H9 (cell line): Measurements from ENCODE around the gene TP53TG5. TPM values are rescaled to one million over a fixed set of nuclear protein-coding genes. Genes with fewer than 3 reads are reported as not detected.

ENCODE experiments used
- DNase-seq: peaks from one replicate; pipeline ENCODE4 v3.0.0-alpha.2; 2017
- H2AFZ ChIP-seq: one replicate; pipeline ENCODE4 v1.6.1; 2013; ENCODE audit warnings: mild to moderate bottlenecking, low read length, control low read depth, moderate library complexity
- H2AK5ac ChIP-seq: 2 replicates; pipeline ENCODE4 v1.6.1; 2013; ENCODE audit warnings: low read length, control low read depth, mixed read lengths; ENCODE audit not compliant: insufficient read length
- H2BK120ac ChIP-seq: one replicate; pipeline ENCODE4 v1.6.1; 2013; ENCODE audit warnings: low read depth, mild to moderate bottlenecking, low read length, control low read depth, inconsistent platforms; ENCODE audit not compliant: poor library complexity, severe bottlenecking
- H2BK12ac ChIP-seq: 2 replicates; pipeline ENCODE4 v1.6.1; 2013; ENCODE audit warnings: low read length, control low read depth, mixed read lengths, low read depth; ENCODE audit not compliant: insufficient read length
- H2BK15ac ChIP-seq: 2 replicates; pipeline ENCODE4 v1.6.1; 2013; ENCODE audit warnings: low read depth, low read length, control low read depth
- H2BK20ac ChIP-seq: one replicate; pipeline ENCODE4 v1.6.1; 2013; ENCODE audit warnings: low read depth, mild to moderate bottlenecking, low read length, control low read depth, inconsistent platforms; ENCODE audit not compliant: poor library complexity, severe bottlenecking
- H2BK5ac ChIP-seq: 2 replicates; pipeline ENCODE4 v1.6.1; 2013; ENCODE audit warnings: low read length, control low read depth, mixed read lengths; ENCODE audit not compliant: insufficient read length
- H3K14ac ChIP-seq: 2 replicates; pipeline ENCODE4 v1.6.1; 2013; ENCODE audit warnings: low read length, control low read depth; ENCODE audit not compliant: insufficient read depth
- H3K18ac ChIP-seq: 2 replicates; pipeline ENCODE4 v1.6.1; 2013; ENCODE audit warnings: low read depth, mild to moderate bottlenecking, mixed read lengths, low read length, control low read depth; ENCODE audit not compliant: insufficient read length
- H3K23ac ChIP-seq: 2 replicates; pipeline ENCODE4 v1.6.1; 2013; ENCODE audit warnings: low read length, control low read depth, mixed read lengths, low read depth; ENCODE audit not compliant: insufficient read length
- H3K23me2 ChIP-seq: 2 replicates; pipeline ENCODE4 v1.6.1; 2013; ENCODE audit warnings: low read depth, mild to moderate bottlenecking, mixed read lengths, low read length, control low read depth; ENCODE audit not compliant: insufficient read length, poor library complexity, severe bottlenecking
- H3K27ac ChIP-seq: 2 replicates; pipeline ENCODE4 v1.5.1; 2013; ENCODE audit warnings: low read length, control low read depth, mixed read lengths, low read depth; ENCODE audit not compliant: insufficient read length
- H3K27me3 ChIP-seq: 2 replicates; pipeline ENCODE4 v1.6.1; 2013; ENCODE audit warnings: low read length, control low read depth, inconsistent platforms; ENCODE audit not compliant: insufficient read depth
- H3K4ac ChIP-seq: 2 replicates; pipeline ENCODE4 v1.6.1; 2013; ENCODE audit warnings: low read depth, mild to moderate bottlenecking, control low read depth, inconsistent platforms, low read length, moderate library complexity
- H3K4me1 ChIP-seq: 2 replicates; pipeline ENCODE4 v1.6.1; 2013; ENCODE audit warnings: low read length, control low read depth, inconsistent platforms; ENCODE audit not compliant: insufficient read depth
- H3K4me2 ChIP-seq: 2 replicates; pipeline ENCODE4 v1.6.1; 2013; ENCODE audit warnings: low read length, control low read depth, mixed read lengths; ENCODE audit not compliant: insufficient read length, insufficient read depth
- H3K56ac ChIP-seq: 2 replicates; pipeline ENCODE4 v1.6.1; 2013; ENCODE audit warnings: low read depth, mild to moderate bottlenecking, mixed read lengths, low read length, control low read depth; ENCODE audit not compliant: insufficient read length
- H3K79me1 ChIP-seq: 2 replicates; pipeline ENCODE4 v1.6.1; 2013; ENCODE audit warnings: low read depth, mild to moderate bottlenecking, moderate library complexity, low read length, control low read depth, inconsistent platforms; ENCODE audit not compliant: insufficient read depth, poor library complexity, severe bottlenecking
- H3K79me2 ChIP-seq: 2 replicates; pipeline ENCODE4 v1.6.1; 2013; ENCODE audit warnings: low read length, control low read depth, inconsistent platforms; ENCODE audit not compliant: insufficient read depth
- H3K9ac ChIP-seq: 2 replicates; pipeline ENCODE4 v1.6.1; 2013; ENCODE audit warnings: low read length, control low read depth, mixed read lengths; ENCODE audit not compliant: insufficient read length; ENCODE audit errors: extremely low read depth
- H3K9me3 ChIP-seq: one replicate; pipeline ENCODE4 v1.6.1; 2013; ENCODE audit warnings: low read depth, low read length, inconsistent platforms; ENCODE audit not compliant: control insufficient read depth
- H3T11ph ChIP-seq: one replicate; pipeline ENCODE4 v1.6.1; 2013; ENCODE audit warnings: mild to moderate bottlenecking, low read length, control low read depth, inconsistent platforms
- H4K20me1 ChIP-seq: one replicate; pipeline ENCODE4 v1.6.1; 2013; ENCODE audit not compliant: control insufficient read depth, insufficient read length, insufficient read depth
- H4K5ac ChIP-seq: 2 replicates; pipeline ENCODE4 v1.6.1; 2013; ENCODE audit warnings: low read depth, mild to moderate bottlenecking, mixed read lengths, low read length, control low read depth; ENCODE audit not compliant: insufficient read length
- H4K8ac ChIP-seq: replicated peaks from 2 replicates; pipeline ENCODE4 v1.6.1; 2013; ENCODE audit warnings: low read length, control low read depth, mixed read lengths, low read depth; ENCODE audit not compliant: insufficient read length
- H4K91ac ChIP-seq: 2 replicates; pipeline ENCODE4 v1.6.1; 2013; ENCODE audit warnings: low read depth, mild to moderate bottlenecking, moderate library complexity, mixed read lengths, low read length, control low read depth; ENCODE audit not compliant: insufficient read length
- H3K27ac Mint-ChIP-seq, 3 experiments: 2 replicates in 2 of 3; 3 replicates in 1 of 3; pipeline ENCODE4 v1.8.0; 2020 to 2021; ENCODE audit warnings: mixed read lengths in 3 of 3, mild to moderate bottlenecking in 1 of 3, moderate library complexity in 1 of 3
- H3K27me3 Mint-ChIP-seq: 2 replicates; pipeline ENCODE4 v1.8.0; 2021; ENCODE audit warnings: low read depth, mild to moderate bottlenecking, moderate library complexity, mixed read lengths
- H3K36me3 Mint-ChIP-seq, 3 experiments: 2 replicates in 2 of 3; 3 replicates in 1 of 3; pipeline ENCODE4 v1.8.0; 2020 to 2021; ENCODE audit warnings: low read depth in 3 of 3, mixed read lengths in 3 of 3; ENCODE audit not compliant: insufficient read depth in 1 of 3
- H3K4me1 Mint-ChIP-seq, 2 experiments: 2 replicates each; pipeline ENCODE4 v1.8.0; 2020; ENCODE audit warnings: mixed read lengths in 2 of 2
- H3K4me3 Mint-ChIP-seq, 2 experiments: 2 replicates in 1 of 2; 3 replicates in 1 of 2; pipeline ENCODE4 v1.8.0; 2020 to 2021; ENCODE audit warnings: mild to moderate bottlenecking in 2 of 2, mixed read lengths in 2 of 2, moderate library complexity in 1 of 2
- H3K9me3 Mint-ChIP-seq, 2 experiments: 2 replicates in 1 of 2; 3 replicates in 1 of 2; pipeline ENCODE4 v1.8.0; 2020; ENCODE audit warnings: mild to moderate bottlenecking in 2 of 2, mixed read lengths in 2 of 2, moderate library complexity in 1 of 2
- CTCF ChIP-seq: fragments of 200-600 bp; sonication (generic); conservative IDR thresholded peaks from 3 replicates; pipeline ENCODE4 v1.8.0; 2021; ENCODE audit warnings: antibody characterized with exemption, mild to moderate bottlenecking
- WGBS: extraction: QIAGEN DNeasy Blood & Tissue Kit; methylation state at CpG from one replicate; pipeline ENCODE4 v1.1.7; 2013; ENCODE audit warnings: missing lambda C conversion rate, low lambda C conversion rate, mixed read lengths; ENCODE audit not compliant: insufficient read length; ENCODE audit errors: extremely low coverage; 5-methylcytosine and 5-hydroxymethylcytosine counted together
- total RNA-seq: library from RNA; stranded (reverse); gene quantifications from 2 replicates; pipeline ENCODE4 v1.2.1, GENCODE V29; 2021

Gene TP53TG5
- total RNA-seq, 1 experiment from 2014 or later: not detected

DNA sequence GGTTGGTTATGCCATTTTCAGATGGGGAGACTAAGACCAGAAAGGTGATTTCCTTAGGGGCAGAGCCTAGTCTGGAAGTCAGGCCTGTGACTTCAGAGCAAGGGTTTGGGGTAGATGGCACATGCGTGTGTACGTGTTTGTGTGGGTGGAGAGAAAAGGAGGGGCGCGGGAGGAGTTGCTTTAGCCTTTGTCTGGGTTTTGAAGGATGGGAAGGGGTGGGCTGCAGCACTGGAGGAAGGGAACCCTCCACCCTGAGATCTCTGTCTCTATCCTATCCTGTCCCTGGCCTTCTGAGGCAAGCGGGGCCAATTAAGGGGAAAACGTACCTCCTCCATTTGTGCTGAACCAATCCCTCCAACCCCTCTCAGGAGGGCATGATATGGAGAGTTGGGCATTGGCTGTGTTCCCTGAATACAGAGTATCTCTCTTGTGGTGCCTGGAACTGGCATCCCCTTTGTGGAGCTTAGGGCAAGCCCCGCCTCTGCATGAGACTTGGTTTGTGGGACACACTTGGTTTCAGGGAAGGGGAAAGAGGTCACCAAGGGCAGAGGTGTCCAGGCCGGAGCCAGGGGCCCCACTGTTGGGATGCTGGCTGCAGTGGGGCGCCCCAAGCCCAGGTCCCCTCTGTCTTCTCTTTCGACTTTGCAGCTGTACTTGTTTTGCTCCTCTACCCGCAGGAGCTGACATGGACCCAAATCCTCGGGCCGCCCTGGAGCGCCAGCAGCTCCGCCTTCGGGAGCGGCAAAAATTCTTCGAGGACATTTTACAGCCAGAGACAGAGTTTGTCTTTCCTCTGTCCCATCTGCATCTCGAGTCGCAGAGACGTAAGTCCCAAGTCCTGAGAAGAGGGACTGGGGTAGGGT, 29.9 kb upstream of the TP53TG5 start, which contains the start of gene DBNDD2:
DBNDD2 (plus strand) TSS at position 507 of the 863 bp plus-strand sequence; CDS start at position 686, 179 bp downstream.
- H3K79me1 ChIP-seq: no peaks in the 10 kb centered on the region
- H3T11ph ChIP-seq: no peak within 1 kb of the TSS
- no peak within 1 kb of the TSS for H4K8ac ChIP-seq
- no peak within 1 kb of the TSS for H3K56ac ChIP-seq
- no peaks in the 10 kb centered on the region for H3K79me2 ChIP-seq
- no peak within 1 kb of the TSS for H4K91ac ChIP-seq
- peak within 1 kb of the TSS; percentile 95 for H3K18ac ChIP-seq
- no CpG with 5 or more reads among the region's 21 CpGs for WGBS
- H2BK20ac ChIP-seq: no peak within 1 kb of the TSS
- peaks cover 3% of the 10 kb centered on the region; the same call in 1 of the 2 replicates for H3K4me1 ChIP-seq
- no peak within 1 kb of the TSS for H3K27ac ChIP-seq
- H3K23ac ChIP-seq: no peak within 1 kb of the TSS
- H3K36me3 Mint-ChIP-seq: peaks cover 7 to 20% (median 16%) of the 10 kb centered on the region in 3 experiments; a peak in 6 of 7 replicates
- H3K9me3 Mint-ChIP-seq: no peaks in the 10 kb centered on the region
- H2BK5ac ChIP-seq: no peak within 1 kb of the TSS
- H3K9ac ChIP-seq: peak within 1 kb of the TSS; percentile 90
- no peaks in the 10 kb centered on the region for H4K20me1 ChIP-seq
- no peaks in the 10 kb centered on the region for H3K9me3 ChIP-seq
- H2AK5ac ChIP-seq: no peak within 1 kb of the TSS
- H3K4me2 ChIP-seq: peak within 1 kb of the TSS; percentile 97
- no peak for DNase-seq
- peaks cover 21% of the 10 kb centered on the region for H3K23me2 ChIP-seq
- no peak within 1 kb of the TSS for H2BK15ac ChIP-seq
- H3K4me3 Mint-ChIP-seq: peak within 1 kb of the TSS; percentile 88 to 92
- H3K27me3 Mint-ChIP-seq: peaks cover 36% of the 10 kb centered on the region
- no peak within 1 kb of the TSS for H2BK12ac ChIP-seq
- H3K27ac Mint-ChIP-seq: 0 out of 7 replicates have a peak within 1 kb of the TSS, but pooled peaks of 1 of the 3 experiments have one; percentile 40
- H4K5ac ChIP-seq: no peak within 1 kb of the TSS
- peaks cover 4% of the 10 kb centered on the region; the same call in 1 of the 2 replicates for H3K27me3 ChIP-seq
- H3K4me1 Mint-ChIP-seq: peaks cover 12 to 15% of the 10 kb centered on the region in 2 experiments
- no peak within 1 kb of the TSS for H3K4ac ChIP-seq
- no peak for TF ChIP-seq CTCF
- no peak within 1 kb of the TSS for H2AFZ ChIP-seq
- H3K14ac ChIP-seq: peak within 1 kb of the TSS; percentile 94
- H2BK120ac ChIP-seq: no peak within 1 kb of the TSS
